GM12873 (cell line): ENCODE measurements around the gene GPR32.

Experiments used
- TF ChIP-seq, protein P1 (sequence below): IDR thresholded peaks from 2 replicates; pipeline ENCODE4 v1.5.1; 2012; ENCODE audit warnings: low read depth, mild to moderate bottlenecking, moderate library complexity, low read length, control low read depth; ENCODE audit not compliant: insufficient read depth; ENCODE audit errors: missing control alignments

GPR32 gene

DNA sequence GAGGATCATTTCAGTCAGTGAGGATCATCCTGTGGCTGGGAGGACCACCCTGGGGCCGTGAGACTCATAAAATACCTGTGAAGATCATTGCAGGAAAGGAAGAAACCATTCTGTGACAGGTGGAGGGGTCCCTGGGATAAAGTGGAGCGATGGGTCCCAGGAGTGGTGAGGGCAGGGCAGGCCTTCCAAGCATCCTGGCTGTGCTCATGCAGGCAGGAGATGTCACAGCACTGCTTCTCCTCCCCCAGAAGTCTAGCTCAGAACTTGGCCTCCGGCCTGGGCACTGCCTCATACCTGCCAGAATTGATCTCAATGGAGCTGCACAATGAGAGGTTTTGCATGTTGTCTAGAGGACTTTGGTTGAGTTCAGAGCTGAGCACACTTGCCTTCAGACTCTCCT lies 42.2 kb downstream of the GPR32 start:
- TF ChIP-seq, protein P1, sequence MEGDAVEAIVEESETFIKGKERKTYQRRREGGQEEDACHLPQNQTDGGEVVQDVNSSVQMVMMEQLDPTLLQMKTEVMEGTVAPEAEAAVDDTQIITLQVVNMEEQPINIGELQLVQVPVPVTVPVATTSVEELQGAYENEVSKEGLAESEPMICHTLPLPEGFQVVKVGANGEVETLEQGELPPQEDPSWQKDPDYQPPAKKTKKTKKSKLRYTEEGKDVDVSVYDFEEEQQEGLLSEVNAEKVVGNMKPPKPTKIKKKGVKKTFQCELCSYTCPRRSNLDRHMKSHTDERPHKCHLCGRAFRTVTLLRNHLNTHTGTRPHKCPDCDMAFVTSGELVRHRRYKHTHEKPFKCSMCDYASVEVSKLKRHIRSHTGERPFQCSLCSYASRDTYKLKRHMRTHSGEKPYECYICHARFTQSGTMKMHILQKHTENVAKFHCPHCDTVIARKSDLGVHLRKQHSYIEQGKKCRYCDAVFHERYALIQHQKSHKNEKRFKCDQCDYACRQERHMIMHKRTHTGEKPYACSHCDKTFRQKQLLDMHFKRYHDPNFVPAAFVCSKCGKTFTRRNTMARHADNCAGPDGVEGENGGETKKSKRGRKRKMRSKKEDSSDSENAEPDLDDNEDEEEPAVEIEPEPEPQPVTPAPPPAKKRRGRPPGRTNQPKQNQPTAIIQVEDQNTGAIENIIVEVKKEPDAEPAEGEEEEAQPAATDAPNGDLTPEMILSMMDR: no peak

DNA sequence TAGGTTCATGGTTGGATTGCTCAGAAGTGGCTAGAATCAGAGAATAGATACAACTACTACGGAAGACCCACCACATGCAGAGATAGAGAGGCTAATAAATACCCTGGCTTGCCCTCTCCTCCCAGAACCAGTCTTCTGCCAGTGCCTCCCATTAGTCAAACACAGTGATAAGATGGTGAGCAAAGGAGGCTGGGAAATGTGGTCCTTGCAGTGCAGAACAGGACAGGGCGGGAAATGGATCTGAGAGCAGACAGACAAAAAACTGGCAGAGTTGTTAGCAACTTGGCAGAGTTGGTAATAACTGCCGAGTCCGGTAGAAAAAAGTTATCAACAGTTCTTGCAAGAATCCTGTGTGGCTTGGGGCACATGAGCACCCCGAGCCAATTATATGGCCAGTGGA lies 44.6 kb downstream of the GPR32 start:
- TF ChIP-seq, protein P1: no peak

DNA sequence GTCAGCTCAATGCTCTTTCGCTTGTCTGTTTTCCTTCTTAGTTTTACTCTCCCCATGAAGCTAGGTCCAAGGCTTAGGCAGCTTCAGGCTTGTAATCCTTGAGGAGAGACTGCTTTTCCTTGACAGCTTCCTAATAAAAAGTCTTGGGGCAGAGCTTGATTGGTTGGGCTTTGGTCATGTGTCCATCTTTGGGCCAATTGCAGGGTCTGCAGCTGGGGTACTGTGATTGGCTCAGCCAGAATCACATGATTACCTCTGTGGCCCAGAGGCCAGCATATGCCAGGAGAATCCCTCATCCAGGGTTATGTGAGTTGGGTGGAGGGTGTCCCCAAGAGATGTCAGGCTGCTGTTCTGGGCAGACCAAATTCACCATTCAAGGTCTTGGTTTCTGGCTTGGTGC lies 45.2 kb downstream of the GPR32 start:
- TF ChIP-seq, protein P1: no peak

DNA sequence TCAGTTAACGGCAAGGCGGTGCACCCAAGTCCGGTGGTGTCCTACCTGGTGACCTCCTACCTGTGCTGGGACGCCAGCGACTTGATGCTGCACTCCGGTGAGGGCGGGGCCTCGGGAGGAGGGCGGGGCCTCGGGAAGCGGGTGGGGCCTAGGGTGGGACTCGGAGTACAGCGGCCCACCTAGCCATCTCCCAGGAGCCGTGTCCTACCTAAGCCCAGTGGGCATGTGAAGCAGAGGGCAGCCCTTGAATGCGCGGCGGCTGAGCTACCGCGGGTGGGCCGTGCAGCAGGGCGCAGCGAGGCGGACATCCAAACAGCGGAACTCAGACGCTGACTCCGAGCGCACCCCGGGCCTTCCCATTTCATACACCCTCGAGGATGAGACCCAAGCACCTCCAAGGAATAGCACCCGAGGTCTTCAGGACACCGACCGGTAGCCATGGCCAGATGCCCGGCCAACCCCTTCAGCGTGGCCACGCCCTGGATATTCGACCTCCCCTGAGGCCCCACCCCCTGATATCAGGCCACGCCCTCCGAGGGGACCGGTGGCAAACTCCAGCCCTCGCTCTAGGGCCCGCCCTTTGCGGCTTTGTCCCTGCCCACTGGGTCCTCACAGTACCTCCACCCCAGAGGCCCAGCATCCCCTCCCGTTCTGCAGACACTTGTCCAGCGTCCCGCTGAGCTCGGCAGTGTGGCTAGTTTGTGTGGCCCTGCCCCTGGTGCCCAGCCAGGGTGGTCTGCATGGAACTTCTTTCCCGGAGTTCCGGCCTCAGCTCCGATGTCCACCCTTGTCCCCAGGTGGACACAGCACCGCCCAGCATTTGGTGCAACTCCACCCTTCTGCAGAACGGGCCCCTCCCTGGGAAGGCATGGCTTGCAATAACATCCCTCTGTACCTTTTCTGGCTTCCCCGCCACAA lies 47.9 kb downstream of the GPR32 start:
- TF ChIP-seq, protein P1: no peak

DNA sequence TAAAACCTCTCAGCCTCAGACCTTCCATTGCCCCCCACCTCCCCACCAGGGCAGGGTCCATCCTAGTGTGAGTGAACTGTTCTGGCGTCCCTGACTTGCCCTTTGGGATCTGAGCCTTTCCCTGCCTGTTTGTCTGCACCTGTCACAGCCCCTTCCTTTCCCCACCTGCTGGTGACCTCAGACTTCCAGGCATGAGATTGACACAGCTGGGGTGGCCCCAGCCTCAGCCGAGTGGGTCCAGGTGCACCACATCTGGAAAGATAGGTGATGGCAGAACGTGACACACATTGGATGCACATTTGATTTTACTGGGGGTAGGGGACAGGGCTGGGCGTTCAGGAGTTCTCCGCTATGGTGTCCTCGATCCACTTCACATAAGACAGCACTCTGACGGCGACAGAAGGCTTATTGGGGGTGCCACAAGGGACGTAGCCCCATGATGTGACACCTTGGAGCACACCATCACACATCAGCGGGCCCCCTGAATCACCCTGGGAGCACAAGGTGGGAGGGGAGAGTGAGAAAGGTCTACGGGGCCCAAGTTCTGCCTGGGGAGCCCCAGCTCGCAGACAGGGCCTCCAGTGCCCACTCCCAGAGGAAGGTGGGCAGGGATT lies 48.7 kb downstream of the GPR32 start:
- TF ChIP-seq, protein P1: no peak

DNA sequence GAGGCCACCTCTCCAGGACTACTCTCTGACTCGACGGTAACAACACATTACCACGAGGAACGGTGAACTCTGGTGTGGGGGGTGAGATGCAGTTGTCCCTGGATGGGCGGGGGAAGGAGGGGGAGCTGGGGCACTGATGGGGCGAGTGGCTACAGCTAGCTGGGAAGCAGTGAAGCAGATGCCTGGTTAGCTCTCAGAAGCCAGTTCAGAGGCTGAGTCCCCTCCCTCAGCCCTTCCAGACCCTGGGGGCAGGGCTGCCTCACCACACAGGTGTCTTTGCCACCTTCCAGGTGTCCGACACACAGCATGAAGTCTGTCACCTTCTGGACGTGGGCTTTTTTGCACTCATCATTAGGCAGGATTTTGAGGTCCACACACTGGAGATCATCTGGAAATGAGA lies 49.4 kb downstream of the GPR32 start:
- TF ChIP-seq, protein P1: no peak

DNA sequence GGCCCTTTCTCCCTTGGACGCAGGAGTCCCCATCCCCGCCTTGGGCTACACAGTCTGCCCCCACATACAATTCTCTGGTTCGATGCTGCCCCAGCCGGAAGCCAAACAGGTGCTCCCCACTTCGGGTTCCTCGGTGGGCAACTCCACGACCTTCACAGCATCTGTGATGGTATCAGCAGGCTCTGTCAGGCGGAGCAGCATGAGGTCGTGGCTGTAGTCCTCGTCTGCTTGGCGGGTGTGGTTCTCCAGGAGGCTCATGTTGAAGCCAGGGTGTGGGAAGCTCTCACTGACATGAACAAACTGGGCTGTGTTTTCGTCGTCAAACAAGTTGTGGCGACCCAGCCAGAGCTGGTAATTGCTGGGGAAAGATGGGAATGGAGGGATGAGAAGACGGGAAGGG lies 49.8 kb downstream of the GPR32 start:
- TF ChIP-seq, protein P1: no peak
